ENCODE data around the gene BRD1. TPM values are rescaled to one million over a fixed set of nuclear protein-coding genes. Genes with fewer than 3 reads are reported as not detected.

Gene BRD1
- total RNA-seq, 4 donors from 2014 or later: 15.6 to 25.2 (median 18.1) TPM

DNA sequence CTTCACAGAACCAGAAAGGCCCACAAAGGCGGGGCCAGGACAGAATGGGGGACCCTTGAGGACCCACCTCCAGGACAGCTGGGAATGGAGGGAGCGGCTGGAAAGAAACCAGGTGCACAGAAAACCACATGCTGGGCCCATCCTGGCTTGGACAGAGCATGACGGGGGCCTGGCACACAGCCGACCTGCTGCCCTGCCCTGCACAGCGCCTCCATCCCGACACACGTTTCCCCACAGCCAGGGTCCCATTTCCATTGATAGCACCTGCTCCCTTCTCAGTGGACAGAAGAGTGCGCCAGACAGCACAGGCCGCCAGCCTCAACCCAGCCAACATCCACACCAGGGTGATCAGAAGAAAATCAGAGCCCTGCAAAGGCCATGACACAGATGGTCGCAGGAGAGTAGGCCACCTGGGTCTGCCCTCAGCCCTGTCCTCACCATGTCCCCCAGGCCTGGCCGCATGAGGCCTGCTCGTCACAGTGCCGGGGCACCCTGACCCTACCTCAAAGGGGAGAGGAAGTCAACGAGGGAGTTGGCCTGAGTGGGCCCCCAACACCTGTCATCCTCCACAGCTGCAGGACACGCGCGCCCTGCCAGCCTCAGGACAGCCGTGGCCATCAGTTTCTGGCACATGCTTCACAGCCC lies 28.1 kb downstream of the BRD1 start:
- Histone ChIP-seq H3K27ac (no peak overlapping the region), H3K4me3 (no peak overlapping the region), H3K27me3 (no peaks in the 10 kb centered on the region), H3K4me1 (peaks cover 12 to 28% of the 10 kb centered on the region in 2 donors), H3K9me3 (no peaks in the 10 kb centered on the region), H3K36me3 (peaks cover 3 to 57% of the 10 kb centered on the region in 2 donors)
- intact Hi-C loops (cut with DNase I; ENCODE audit: low total_unique reads): loop anchor here (2.0 kb wide), 1 partner anchor 29 kb away; no protein-coding TSS in a partner anchor
- in situ Hi-C loops (cut with MboI; ENCODE audit: low sequenced_read_pairs in 4 of 4): loop anchor here in 1 of 4 donors (25.0 kb wide), 1 partner anchor 88 kb away; no protein-coding TSS in a partner anchor
- no peak for DNase-seq
- TF ChIP-seq, protein P1, sequence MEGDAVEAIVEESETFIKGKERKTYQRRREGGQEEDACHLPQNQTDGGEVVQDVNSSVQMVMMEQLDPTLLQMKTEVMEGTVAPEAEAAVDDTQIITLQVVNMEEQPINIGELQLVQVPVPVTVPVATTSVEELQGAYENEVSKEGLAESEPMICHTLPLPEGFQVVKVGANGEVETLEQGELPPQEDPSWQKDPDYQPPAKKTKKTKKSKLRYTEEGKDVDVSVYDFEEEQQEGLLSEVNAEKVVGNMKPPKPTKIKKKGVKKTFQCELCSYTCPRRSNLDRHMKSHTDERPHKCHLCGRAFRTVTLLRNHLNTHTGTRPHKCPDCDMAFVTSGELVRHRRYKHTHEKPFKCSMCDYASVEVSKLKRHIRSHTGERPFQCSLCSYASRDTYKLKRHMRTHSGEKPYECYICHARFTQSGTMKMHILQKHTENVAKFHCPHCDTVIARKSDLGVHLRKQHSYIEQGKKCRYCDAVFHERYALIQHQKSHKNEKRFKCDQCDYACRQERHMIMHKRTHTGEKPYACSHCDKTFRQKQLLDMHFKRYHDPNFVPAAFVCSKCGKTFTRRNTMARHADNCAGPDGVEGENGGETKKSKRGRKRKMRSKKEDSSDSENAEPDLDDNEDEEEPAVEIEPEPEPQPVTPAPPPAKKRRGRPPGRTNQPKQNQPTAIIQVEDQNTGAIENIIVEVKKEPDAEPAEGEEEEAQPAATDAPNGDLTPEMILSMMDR (IDR thresholded peaks at IDR 0.05 in 4 of 5, conservative IDR thresholded peaks at IDR 0.05 in 1 of 5): no peak
- TF ChIP-seq POLR2A (IDR thresholded peaks at IDR 0.05): no peak
- ATAC-seq: peak in 1 of 2 donors; percentile 33

DNA sequence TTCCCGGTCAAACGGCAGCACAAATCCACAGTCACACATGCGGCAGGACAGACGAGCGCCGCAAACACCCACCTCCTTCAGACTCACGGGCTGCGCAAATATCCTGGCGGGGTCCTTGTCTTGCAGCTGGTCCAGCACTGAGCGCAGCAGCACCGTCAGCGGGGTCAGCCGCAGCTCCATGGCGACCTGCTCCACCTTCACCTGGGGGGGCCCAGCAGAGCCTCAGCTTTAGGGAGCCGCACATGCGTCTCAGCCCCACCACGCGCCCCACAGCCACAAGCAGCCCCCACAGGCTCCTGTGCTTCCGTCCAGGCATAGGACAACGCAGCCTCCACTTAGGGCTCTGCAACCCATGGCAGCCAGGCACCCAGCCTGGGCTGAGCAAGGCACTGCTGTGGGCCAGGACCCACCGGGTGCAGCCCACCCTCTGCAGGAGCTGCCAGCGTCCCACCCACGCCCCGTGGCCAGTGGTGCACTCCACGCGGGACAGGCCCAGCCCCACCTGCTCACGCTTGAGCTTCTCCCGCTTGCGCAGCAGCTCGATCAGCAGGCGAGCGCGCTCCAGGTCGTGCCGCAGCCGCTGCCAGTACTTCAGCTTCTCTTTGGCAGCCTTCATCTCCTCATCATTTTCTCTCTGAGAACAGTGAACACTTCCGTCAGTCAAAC lies 29.1 kb downstream of the BRD1 start:
- in situ Hi-C loops (cut with MboI; ENCODE audit: low sequenced_read_pairs in 4 of 4) (loop anchor here in 1 of 4 donors (25.0 kb wide), 1 partner anchor 89 kb away; no protein-coding TSS in a partner anchor), intact Hi-C loops (cut with DNase I; ENCODE audit: low total_unique reads) (no loop called here)
- H3K4me3 ChIP-seq: no peak overlapping the region
- TF ChIP-seq, protein P1 (IDR thresholded peaks at IDR 0.05 in 4 of 5, conservative IDR thresholded peaks at IDR 0.05 in 1 of 5): no peak
- no peak for TF ChIP-seq POLR2A (IDR thresholded peaks at IDR 0.05)
- peaks cover 12 to 24% of the 10 kb centered on the region in 2 donors for H3K4me1 ChIP-seq
- no peak overlapping the region for H3K27ac ChIP-seq
- no peak for DNase-seq
- H3K27me3 ChIP-seq: no peaks in the 10 kb centered on the region
- no peak for ATAC-seq
- no peaks in the 10 kb centered on the region for H3K9me3 ChIP-seq
- peaks cover 6 to 62% of the 10 kb centered on the region in 2 donors for H3K36me3 ChIP-seq

DNA sequence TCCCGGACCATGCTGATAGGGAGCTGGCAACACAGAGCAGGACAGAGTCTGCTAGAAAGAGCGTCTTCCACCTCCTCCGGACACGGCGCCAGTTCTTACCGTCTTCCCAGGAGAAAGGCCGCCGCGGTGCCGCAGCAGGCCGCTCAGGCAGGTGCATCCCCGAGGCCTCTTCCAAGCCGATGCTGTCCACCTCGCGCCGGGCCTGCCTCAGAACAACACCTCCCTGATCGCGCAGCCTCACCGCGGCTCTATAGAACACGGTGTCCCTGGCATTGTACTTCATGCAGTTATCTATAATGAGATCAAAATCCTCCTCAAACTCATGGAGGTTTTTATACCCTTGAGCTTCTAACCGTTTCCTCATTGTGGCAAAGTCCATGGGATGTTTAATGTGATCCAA lies 30.0 kb downstream of the BRD1 start:
- Histone ChIP-seq H3K4me1 (peaks cover 19 to 32% of the 10 kb centered on the region in 2 donors), H3K27ac (no peak overlapping the region), H3K36me3 (peaks cover 7 to 62% of the 10 kb centered on the region in 2 donors), H3K9me3 (no peaks in the 10 kb centered on the region), H3K4me3 (no peak overlapping the region), H3K27me3 (no peaks in the 10 kb centered on the region)
- no peak for DNase-seq
- TF ChIP-seq, protein P1 (IDR thresholded peaks at IDR 0.05 in 4 of 5, conservative IDR thresholded peaks at IDR 0.05 in 1 of 5): no peak
- no peak for TF ChIP-seq POLR2A (IDR thresholded peaks at IDR 0.05)
- in situ Hi-C loops (cut with MboI; ENCODE audit: low sequenced_read_pairs in 4 of 4) (loop anchor here in 1 of 4 donors (25.0 kb wide), 1 partner anchor 90 kb away; no protein-coding TSS in a partner anchor), intact Hi-C loops (cut with DNase I; ENCODE audit: low total_unique reads) (no loop called here)
- no peak for ATAC-seq

DNA sequence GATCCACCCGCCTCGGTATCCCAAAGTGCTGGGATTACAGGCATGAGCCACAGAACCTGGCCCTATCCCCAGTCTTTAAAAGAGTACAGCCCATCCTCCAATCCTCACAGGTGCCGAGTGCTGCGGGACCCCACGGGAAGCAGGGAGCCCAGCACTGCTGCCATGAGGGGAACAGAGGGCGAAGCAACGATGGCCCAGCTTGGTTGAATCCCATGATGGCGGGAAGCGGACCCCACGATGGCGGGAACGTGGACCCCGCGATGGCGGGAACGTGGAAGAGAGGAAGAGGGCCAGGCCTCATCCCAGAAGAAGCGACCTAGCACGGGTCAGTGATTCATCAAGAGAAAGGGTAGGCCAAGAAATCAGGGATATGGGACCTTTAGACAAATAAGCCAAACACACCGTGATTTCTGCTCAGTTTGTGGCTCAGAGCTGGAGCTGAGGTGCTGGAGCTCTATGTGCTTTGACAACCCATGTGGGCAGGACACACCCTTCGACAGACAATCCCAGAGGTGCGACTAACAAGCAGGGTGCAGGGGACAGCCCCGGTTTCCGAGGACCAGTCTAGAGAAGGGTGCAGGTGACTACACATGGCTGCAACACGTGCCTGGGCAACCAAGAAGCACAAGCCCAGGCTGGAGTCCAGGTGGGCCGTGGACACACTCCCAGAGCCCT lies 30.9 kb downstream of the BRD1 start:
- in situ Hi-C loops (cut with MboI; ENCODE audit: low sequenced_read_pairs in 4 of 4) (loop anchor here in 1 of 4 donors (25.0 kb wide), 1 partner anchor 91 kb away; no protein-coding TSS in a partner anchor), intact Hi-C loops (cut with DNase I; ENCODE audit: low total_unique reads) (no loop called here)
- DNase-seq: no peak
- TF ChIP-seq, protein P1 (IDR thresholded peaks at IDR 0.05 in 4 of 5, conservative IDR thresholded peaks at IDR 0.05 in 1 of 5): no peak
- TF ChIP-seq POLR2A (IDR thresholded peaks at IDR 0.05): no peak
- no peak for ATAC-seq
- H3K4me3 ChIP-seq: no peak overlapping the region
- peaks cover 27 to 41% of the 10 kb centered on the region in 2 donors for H3K4me1 ChIP-seq
- H3K36me3 ChIP-seq: peaks cover 7 to 63% of the 10 kb centered on the region in 2 donors
- no peaks in the 10 kb centered on the region for H3K27me3 ChIP-seq
- H3K27ac ChIP-seq: no peak overlapping the region
- no peaks in the 10 kb centered on the region for H3K9me3 ChIP-seq

Measured in gastrocnemius medialis (tissue), 4 donors.